ENCODE results near the gene FER. TPM values are rescaled to one million over a fixed set of nuclear protein-coding genes. Genes with fewer than 3 reads are reported as not detected.

FER gene
- total RNA-seq, 2 experiments from 2014 or later, result 4.8 to 7.1 TPM

DNA sequence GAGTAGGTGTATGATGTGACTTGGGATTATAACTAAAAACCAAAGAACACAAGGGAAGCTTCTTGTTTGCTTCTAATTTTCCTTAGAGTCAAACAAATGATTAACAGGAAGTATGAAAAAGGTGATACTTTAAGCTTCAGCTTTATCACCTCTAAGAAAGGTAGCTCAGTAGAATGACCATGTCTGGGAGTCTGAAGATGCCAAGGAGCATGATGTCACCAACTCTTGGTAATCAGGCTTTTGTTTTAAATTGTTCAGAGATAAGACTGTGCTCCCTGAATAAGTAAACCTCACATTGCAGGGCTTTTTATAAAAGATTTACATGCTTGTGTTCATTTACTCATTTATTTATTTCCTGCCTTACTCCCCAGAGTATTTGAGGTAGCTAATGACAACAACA lies 169.9 kb downstream of the FER start:
- CTCF ChIA-PET, result interaction anchor here (0.6 kb wide), 1 partner anchor 229 kb away, joined by 3 read pairs; no protein-coding TSS in a partner anchor
- no peak overlapping the region for H3K4me3 Mint-ChIP-seq
- intact Hi-C loops (cut with micrococcal nuclease), result loop anchor here (5.0 kb wide), 1 partner anchor 235 kb away; no protein-coding TSS in a partner anchor
- H3K27me3 Mint-ChIP-seq (ENCODE audit: low read depth), result no peaks in the 10 kb centered on the region
- H3K36me3 Mint-ChIP-seq (ENCODE audit: low read depth), result no peaks in the 10 kb centered on the region
- H3K4me1 Mint-ChIP-seq (ENCODE audit: low read depth), result peaks cover 2% of the 10 kb centered on the region
- DNase-seq, result no peak
- H3K27ac Mint-ChIP-seq, result no peak overlapping the region
- H3K9me3 Mint-ChIP-seq, result no peaks in the 10 kb centered on the region

DNA sequence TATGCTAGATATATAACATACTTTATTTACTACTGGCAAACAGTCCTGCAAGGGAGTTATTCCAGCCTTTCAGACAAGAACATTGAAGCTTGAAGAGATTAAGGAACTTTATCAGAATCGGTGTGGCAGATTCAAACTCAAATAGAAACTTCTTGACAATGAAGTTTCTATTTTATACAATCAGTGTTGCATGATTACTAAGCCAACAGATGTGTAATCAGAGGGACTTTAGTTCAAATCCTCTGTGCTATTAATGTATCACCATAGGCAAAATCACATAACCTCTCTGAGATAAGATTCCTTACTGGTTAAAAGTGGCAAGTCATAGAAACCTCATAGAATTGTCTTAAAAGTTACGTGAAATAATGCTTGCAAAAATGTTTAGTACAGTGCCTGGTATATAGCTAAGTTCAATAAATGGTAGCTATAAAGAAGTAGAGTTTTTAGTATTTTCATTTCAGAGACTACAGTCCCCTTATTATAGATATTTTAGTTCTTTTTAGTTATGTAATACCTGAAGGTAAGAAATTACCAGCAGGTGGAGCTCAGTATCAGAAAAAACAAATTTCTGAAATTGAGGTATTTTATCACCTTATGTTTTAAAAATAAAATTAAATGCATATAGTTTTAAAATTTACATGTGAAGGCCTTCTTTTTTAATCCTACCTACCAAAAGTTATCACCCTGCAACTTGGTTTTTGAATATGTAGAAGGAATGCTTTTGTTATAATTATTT lies 172.1 kb downstream of the FER start:
- intact Hi-C loops (cut with micrococcal nuclease), result loop anchor here (1.0 to 5.0 kb wide), 4 partner anchors 237 to 769 kb away; partner anchors contain the start of gene MAN2A1
- CTCF ChIA-PET, result interaction anchor here (0.5 to 0.7 kb wide), 2 partner anchors 15 to 769 kb away, joined by 3 read pairs; no protein-coding TSS in a partner anchor

DNA sequence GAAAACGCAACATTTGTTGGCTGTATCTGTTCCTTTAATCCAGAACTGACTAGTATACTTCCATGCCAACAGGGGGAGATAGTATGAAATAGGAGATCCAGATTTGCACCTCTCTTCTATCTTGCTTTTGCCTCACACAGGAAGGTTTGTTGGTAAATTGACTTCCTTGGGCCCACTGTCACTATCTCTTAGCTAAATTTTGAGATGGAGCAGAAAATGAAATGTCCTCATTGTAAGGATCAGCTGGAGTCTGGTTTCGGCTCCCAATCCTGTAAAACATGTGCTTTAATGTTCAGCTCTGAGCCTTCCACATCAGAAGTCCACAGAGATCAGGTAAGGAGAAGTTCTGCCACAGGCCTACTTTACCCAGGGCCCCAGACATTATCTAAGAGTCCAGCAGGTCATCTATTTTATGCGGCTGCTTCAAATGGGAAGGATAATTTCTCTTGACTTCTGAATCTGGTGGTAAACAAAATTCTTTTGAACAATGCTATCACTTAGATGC lies 176.8 kb downstream of the FER start:
- Mint-ChIP-seq H3K9me3 (no peaks in the 10 kb centered on the region), H3K27me3 (ENCODE audit: low read depth) (no peaks in the 10 kb centered on the region), H3K4me1 (ENCODE audit: low read depth) (peaks cover 2% of the 10 kb centered on the region), H3K36me3 (ENCODE audit: low read depth) (no peaks in the 10 kb centered on the region), H3K4me3 (no peak overlapping the region), H3K27ac (no peak overlapping the region)
- CTCF ChIA-PET, result no interaction called here
- intact Hi-C loops (cut with micrococcal nuclease), result no loop called here
- DNase-seq, result no peak

More for the DNA sequence above, 172.1 kb downstream of the FER start:
- H3K4me3 Mint-ChIP-seq, result no peak overlapping the region
- peaks cover 2% of the 10 kb centered on the region for H3K4me1 Mint-ChIP-seq (ENCODE audit: low read depth)
- no peaks in the 10 kb centered on the region for H3K9me3 Mint-ChIP-seq
- H3K27ac Mint-ChIP-seq, result no peak overlapping the region
- no peaks in the 10 kb centered on the region for H3K27me3 Mint-ChIP-seq (ENCODE audit: low read depth)
- no peak for DNase-seq
- no peaks in the 10 kb centered on the region for H3K36me3 Mint-ChIP-seq (ENCODE audit: low read depth)

DNA sequence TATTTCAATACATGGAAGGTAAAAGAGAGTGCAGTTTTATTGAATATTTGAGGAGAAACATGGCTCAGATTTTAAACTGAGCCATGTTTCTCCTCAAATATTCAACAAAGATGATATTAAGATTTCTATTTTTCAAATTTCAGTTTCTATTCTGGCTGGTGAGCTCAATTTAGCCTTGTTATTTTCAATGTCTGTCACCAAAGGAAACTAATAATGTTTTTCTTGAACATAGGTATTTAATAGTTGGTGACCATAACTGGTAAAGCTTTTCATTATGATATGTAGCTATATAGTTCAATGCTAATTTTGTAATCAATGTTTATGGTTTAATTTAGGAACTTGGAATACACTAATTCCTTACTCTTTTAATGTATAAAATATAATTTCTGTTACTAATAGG lies 177.4 kb downstream of the FER start:
- H3K27me3 Mint-ChIP-seq (ENCODE audit: low read depth), result no peaks in the 10 kb centered on the region
- H3K36me3 Mint-ChIP-seq (ENCODE audit: low read depth), result no peaks in the 10 kb centered on the region
- H3K4me3 Mint-ChIP-seq, result no peak overlapping the region
- no peaks in the 10 kb centered on the region for H3K4me1 Mint-ChIP-seq (ENCODE audit: low read depth)
- no peak for DNase-seq
- intact Hi-C loops (cut with micrococcal nuclease), result no loop called here
- CTCF ChIA-PET, result no interaction called here
- H3K27ac Mint-ChIP-seq, result no peak overlapping the region
- H3K9me3 Mint-ChIP-seq, result no peaks in the 10 kb centered on the region

DNA sequence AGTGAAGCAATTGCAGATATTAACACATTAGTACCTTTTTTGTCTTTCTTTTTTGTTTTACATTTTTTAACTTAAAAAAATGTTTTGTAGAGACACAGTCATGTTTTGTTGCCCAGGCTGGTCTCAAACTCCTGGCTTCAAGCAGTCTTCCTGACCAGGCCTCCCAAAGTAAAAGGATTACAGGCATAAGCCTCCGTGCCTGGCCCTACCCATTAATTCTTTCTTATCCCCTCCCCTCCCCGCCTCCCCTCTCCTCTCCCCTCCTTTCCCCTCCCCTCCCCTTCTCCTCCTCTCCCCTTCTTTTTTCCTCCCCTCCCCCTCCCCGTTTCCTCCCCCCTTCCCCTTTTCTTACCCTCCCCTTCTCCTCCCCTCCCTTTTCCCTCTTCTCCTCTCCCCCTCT lies 182.4 kb downstream of the FER start:
- CTCF ChIA-PET, result no interaction called here
- H3K27me3 Mint-ChIP-seq (ENCODE audit: low read depth), result no peaks in the 10 kb centered on the region
- H3K4me1 Mint-ChIP-seq (ENCODE audit: low read depth), result no peaks in the 10 kb centered on the region
- DNase-seq, result no peak
- no peak overlapping the region for H3K4me3 Mint-ChIP-seq
- H3K27ac Mint-ChIP-seq, result no peak overlapping the region
- intact Hi-C loops (cut with micrococcal nuclease), result no loop called here
- H3K36me3 Mint-ChIP-seq (ENCODE audit: low read depth), result peaks cover 10% of the 10 kb centered on the region
- peaks cover 2% of the 10 kb centered on the region for H3K9me3 Mint-ChIP-seq

DNA sequence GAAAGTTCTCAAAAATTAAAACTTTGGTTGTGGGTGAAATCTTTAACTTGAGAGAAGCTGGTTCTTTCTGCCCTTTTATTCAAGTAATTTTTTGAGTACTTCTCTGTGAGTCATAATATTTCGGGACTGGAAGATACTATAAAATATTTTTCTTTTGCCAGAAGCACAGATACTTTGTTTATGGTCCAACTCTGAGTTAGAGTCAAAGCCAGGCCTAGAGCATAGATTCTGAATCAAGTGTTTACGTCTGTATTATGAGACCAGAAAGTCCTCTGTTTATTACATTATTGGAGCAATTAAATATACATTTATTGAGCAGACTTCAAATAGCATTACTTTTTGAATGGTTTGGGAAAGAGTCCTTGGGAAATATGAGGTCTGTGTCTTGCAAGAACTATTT lies 187.9 kb downstream of the FER start:
- no peak overlapping the region for H3K4me3 Mint-ChIP-seq

DNA sequence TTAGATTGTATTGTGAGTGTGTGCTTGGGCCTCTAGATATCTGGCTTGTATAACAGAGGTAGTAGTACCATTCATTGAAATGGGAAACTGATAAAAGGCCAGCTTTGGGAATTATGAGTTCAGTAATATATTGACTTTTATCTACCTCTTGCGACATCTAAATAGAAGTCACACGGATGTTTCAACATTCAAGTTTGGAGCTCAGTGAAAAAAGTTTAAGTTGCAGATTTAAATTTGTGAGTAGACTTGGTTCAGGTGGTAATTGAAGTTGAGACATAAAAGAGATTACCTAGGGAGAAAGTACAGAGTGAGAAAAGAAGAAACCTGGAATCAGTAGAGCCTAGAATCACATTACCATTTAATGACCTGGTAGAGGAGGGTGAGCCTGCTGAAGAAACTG lies 189.5 kb downstream of the FER start:
- H3K27ac Mint-ChIP-seq, result no peak overlapping the region

More for the DNA sequence above, 187.9 kb downstream of the FER start:
- DNase-seq, result no peak
- CTCF ChIA-PET, result no interaction called here
- Mint-ChIP-seq H3K9me3 (peaks cover 2% of the 10 kb centered on the region), H3K27ac (no peak overlapping the region), H3K36me3 (ENCODE audit: low read depth) (peaks cover 9% of the 10 kb centered on the region), H3K4me1 (ENCODE audit: low read depth) (no peaks in the 10 kb centered on the region), H3K27me3 (ENCODE audit: low read depth) (no peaks in the 10 kb centered on the region)
- intact Hi-C loops (cut with micrococcal nuclease), result no loop called here

DNA sequence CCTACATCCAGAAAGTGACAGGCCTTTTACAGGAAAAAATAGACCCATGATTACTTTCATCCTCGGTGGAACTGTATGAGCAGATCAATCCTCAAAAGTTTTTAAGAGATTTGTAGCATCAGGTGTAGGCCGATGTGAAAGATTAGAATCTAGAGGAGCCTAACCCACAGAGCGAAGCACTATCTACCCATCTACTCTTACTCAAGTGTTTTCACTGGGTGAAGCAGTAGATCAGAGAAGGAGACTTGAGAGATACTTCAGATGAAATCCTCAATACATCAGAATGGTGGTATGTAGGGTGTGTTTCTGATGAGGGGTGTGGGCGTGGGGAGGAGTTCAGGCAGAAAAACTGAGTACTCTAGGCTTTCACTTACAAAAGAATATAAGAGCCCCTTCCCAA lies 192.8 kb downstream of the FER start:
- no peak overlapping the region for H3K4me3 Mint-ChIP-seq
- H3K9me3 Mint-ChIP-seq, result no peaks in the 10 kb centered on the region
- no peaks in the 10 kb centered on the region for H3K4me1 Mint-ChIP-seq (ENCODE audit: low read depth)
- H3K36me3 Mint-ChIP-seq (ENCODE audit: low read depth), result no peaks in the 10 kb centered on the region
- intact Hi-C loops (cut with micrococcal nuclease), result no loop called here
- H3K27ac Mint-ChIP-seq, result no peak overlapping the region
- CTCF ChIA-PET, result no interaction called here
- H3K27me3 Mint-ChIP-seq (ENCODE audit: low read depth), result no peaks in the 10 kb centered on the region
- DNase-seq, result no peak

More for the DNA sequence above, 189.5 kb downstream of the FER start:
- peaks cover 4% of the 10 kb centered on the region for H3K36me3 Mint-ChIP-seq (ENCODE audit: low read depth)
- H3K27me3 Mint-ChIP-seq (ENCODE audit: low read depth), result no peaks in the 10 kb centered on the region
- H3K4me3 Mint-ChIP-seq, result no peak overlapping the region
- CTCF ChIA-PET, result interaction anchor here (0.6 kb wide), 1 partner anchor 168 kb away, joined by 3 read pairs; no protein-coding TSS in a partner anchor
- intact Hi-C loops (cut with micrococcal nuclease), result no loop called here
- no peaks in the 10 kb centered on the region for H3K4me1 Mint-ChIP-seq (ENCODE audit: low read depth)
- H3K9me3 Mint-ChIP-seq, result no peaks in the 10 kb centered on the region
- no peak for DNase-seq

DNA sequence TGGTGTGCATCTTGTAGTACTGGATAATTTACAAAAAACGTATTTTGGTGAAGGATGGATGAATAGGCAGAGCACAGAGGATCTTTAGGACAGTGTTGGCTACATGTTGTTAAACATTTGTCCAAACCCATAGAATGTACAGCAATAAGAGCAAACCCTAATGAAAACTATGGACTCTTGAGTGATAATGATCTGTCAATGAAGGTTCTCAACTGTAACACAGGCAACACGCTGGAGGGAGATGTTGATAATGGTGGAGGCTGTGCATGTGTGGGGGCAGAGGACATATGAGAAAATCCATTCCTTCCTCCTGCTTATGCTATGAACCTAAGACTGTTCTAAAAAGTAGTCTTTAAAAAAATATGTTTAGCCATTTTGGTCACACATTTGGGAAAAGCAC lies 194.0 kb downstream of the FER start:
- no peak for DNase-seq
- H3K27me3 Mint-ChIP-seq (ENCODE audit: low read depth), result no peaks in the 10 kb centered on the region
- H3K27ac Mint-ChIP-seq, result no peak overlapping the region
- no peaks in the 10 kb centered on the region for H3K36me3 Mint-ChIP-seq (ENCODE audit: low read depth)
- no peaks in the 10 kb centered on the region for H3K4me1 Mint-ChIP-seq (ENCODE audit: low read depth)
- intact Hi-C loops (cut with micrococcal nuclease), result no loop called here
- H3K9me3 Mint-ChIP-seq, result no peaks in the 10 kb centered on the region
- no peak overlapping the region for H3K4me3 Mint-ChIP-seq
- CTCF ChIA-PET, result interaction anchor here (1.1 kb wide), 1 partner anchor 300 kb away, joined by 3 read pairs; no protein-coding TSS in a partner anchor

DNA sequence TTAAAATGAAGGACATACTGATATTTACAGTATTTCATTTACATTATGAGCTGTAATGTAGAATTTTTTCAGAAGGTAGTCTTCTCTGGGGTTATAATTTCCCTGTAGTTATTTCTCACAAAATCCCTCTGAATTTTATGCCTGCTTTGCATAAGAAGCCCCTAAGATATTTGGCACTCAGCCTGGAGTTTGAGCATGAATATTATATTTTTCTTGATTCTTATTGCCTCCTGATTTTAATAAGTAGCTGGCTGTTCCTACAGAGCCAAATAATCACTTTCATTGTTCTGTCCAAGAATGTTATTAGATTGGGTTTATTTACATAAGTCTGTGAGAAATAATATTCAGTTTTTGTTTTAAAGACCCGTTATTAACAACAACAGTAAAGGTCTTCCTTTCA lies 195.0 kb downstream of the FER start:
- Mint-ChIP-seq H3K27me3 (ENCODE audit: low read depth) (no peaks in the 10 kb centered on the region), H3K9me3 (no peaks in the 10 kb centered on the region), H3K36me3 (ENCODE audit: low read depth) (no peaks in the 10 kb centered on the region), H3K27ac (no peak overlapping the region), H3K4me1 (ENCODE audit: low read depth) (no peaks in the 10 kb centered on the region), H3K4me3 (no peak overlapping the region)
- CTCF ChIA-PET, result interaction anchor here (0.8 kb wide), 1 partner anchor 682 kb away, joined by 3 read pairs; no protein-coding TSS in a partner anchor
- DNase-seq, result no peak
- intact Hi-C loops (cut with micrococcal nuclease), result no loop called here

DNA sequence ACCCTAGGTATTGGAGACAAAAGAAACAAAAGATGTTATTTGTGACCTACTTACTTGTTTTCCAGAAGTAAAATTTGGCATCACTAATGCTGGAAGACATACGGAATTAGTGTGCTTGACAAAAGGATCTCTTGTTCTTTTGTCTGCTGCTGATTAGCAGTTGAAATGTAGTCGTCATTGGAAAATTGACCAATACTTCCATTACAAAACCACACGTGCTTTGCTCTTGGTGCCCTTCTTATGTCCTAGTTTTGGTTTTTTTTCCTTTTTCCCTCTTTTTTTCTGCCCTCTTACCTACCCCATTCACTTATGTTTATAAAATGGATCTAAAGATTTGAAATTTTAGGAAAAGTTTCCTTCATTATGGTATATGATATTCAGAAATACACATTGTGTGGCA lies 197.4 kb downstream of the FER start:
- H3K9me3 Mint-ChIP-seq, result no peaks in the 10 kb centered on the region
- no peak for DNase-seq
- H3K4me3 Mint-ChIP-seq, result no peak overlapping the region
- CTCF ChIA-PET, result no interaction called here
- intact Hi-C loops (cut with micrococcal nuclease), result no loop called here
- no peaks in the 10 kb centered on the region for H3K36me3 Mint-ChIP-seq (ENCODE audit: low read depth)
- H3K27ac Mint-ChIP-seq, result no peak overlapping the region
- H3K27me3 Mint-ChIP-seq (ENCODE audit: low read depth), result no peaks in the 10 kb centered on the region
- H3K4me1 Mint-ChIP-seq (ENCODE audit: low read depth), result no peaks in the 10 kb centered on the region

DNA sequence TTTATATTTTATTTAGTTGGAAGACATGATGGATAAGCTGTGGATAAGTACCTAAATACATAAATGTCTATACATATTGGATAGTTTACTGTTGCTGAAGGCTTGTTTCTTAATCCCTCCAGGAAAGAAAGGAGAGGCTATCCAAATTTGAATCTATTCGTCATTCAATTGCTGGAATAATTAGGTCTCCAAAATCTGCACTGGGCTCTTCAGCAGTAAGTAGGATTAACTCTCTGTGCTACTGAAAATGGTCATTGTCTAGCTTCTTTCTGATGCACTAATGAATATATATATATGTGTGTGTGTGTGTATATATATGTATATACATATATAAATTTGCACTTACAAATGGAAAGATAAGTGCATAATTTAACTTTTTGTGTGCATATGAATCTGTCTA lies 198.3 kb downstream of the FER start:
- H3K27ac Mint-ChIP-seq, result no peak overlapping the region
- DNase-seq, result no peak
- H3K4me3 Mint-ChIP-seq, result no peak overlapping the region
- H3K4me1 Mint-ChIP-seq (ENCODE audit: low read depth), result no peaks in the 10 kb centered on the region
- no peaks in the 10 kb centered on the region for H3K27me3 Mint-ChIP-seq (ENCODE audit: low read depth)
- intact Hi-C loops (cut with micrococcal nuclease), result no loop called here
- CTCF ChIA-PET, result no interaction called here
- H3K36me3 Mint-ChIP-seq (ENCODE audit: low read depth), result no peaks in the 10 kb centered on the region
- H3K9me3 Mint-ChIP-seq, result no peaks in the 10 kb centered on the region

DNA sequence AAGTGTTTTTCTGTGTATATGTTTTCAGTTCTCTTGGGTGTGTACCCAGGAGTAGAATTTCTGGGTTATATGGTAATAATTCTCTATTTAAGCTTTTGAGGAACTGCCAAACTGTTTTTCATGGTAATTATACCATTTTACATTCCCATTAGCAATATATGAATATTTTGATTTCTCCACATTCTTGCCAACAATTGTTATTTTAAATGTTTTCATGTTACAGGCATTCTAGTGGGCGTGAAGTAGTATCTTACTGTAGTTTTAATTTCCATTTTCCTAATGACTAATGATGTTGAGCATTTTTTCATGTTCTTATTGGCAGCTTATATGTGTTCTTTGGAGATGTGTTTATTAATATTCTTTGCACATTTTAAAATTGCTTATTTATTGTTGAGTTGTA lies 199.5 kb downstream of the FER start:
- CTCF ChIA-PET, result no interaction called here
- Mint-ChIP-seq H3K4me3 (no peak overlapping the region), H3K27me3 (ENCODE audit: low read depth) (no peaks in the 10 kb centered on the region), H3K36me3 (ENCODE audit: low read depth) (no peaks in the 10 kb centered on the region), H3K4me1 (ENCODE audit: low read depth) (no peaks in the 10 kb centered on the region), H3K9me3 (no peaks in the 10 kb centered on the region), H3K27ac (no peak overlapping the region)
- no peak for DNase-seq
- intact Hi-C loops (cut with micrococcal nuclease), result no loop called here
